Measurements from ENCODE around the gene LTA. TPM values are rescaled to one million over a fixed set of nuclear protein-coding genes. Genes with fewer than 3 reads are reported as not detected.

LTA gene
- polyA plus RNA-seq, 3 donors = 0.26 to 0.28 TPM; not detected in 1

GRCh38 chr6:31614684-31615578, 42.8 kb downstream of the LTA start, which contains the start of gene AIF1:
Gene AIF1 (plus strand): TSS chr6:31615234. CDS start chr6:31615330, 96 bp downstream.
- peaks cover 4 to 11% of the 10 kb centered on the region in 2 donors for H3K36me3 ChIP-seq (replicated peaks in 1 of 2; ENCODE audit: control insufficient read depth in 1 of 2, insufficient read depth in 2 of 2, low read length in 2 of 2)
- WGBS (ENCODE audit: insufficient coverage) = 0% methylated on average over 1 of the region's 6 CpGs
- intact Hi-C loops (cut with micrococcal nuclease) = no loop called here
- H3K27ac Mint-ChIP-seq = peak within 1 kb of the TSS; percentile 87 to 96 (median 94)
- peaks cover 45% of the 10 kb centered on the region for H3K79me2 ChIP-seq (ENCODE audit: insufficient read depth, low read length)
- H3K27me3 Mint-ChIP-seq (ENCODE audit: low read depth in 3 of 3) = peaks cover 0 to 1% (median 0%) of the 10 kb centered on the region in 3 donors
- peak within 1 kb of the TSS; percentile 78 to 86 for H3K27ac ChIP-seq (ENCODE audit: low read depth in 1 of 2, low read length in 2 of 2)
- peak within 1 kb of the TSS; percentile 75 to 99 (median 93) for H3K4me3 ChIP-seq (replicated peaks in 1 of 3; ENCODE audit: low read depth in 2 of 3, low read length in 3 of 3)
- peak; percentile 63 to 87 (median 81) for DNase-seq
- H3K4me1 ChIP-seq (ENCODE audit: control insufficient read depth in 1 of 2, insufficient read depth in 2 of 2, low read length in 2 of 2) = peaks cover 47 to 66% of the 10 kb centered on the region in 2 donors
- no peaks in the 10 kb centered on the region for H3K9me3 ChIP-seq (replicated peaks in 1 of 2; ENCODE audit: control insufficient read depth in 1 of 2, insufficient read depth in 1 of 2, low read length in 2 of 2)
- H4K20me1 ChIP-seq (ENCODE audit: insufficient read depth, low read length) = peaks cover 10% of the 10 kb centered on the region
- H3K36me3 Mint-ChIP-seq = peaks cover 12 to 25% of the 10 kb centered on the region in 2 donors
- H3K9me3 Mint-ChIP-seq = peaks cover 0 to 1% (median 0%) of the 10 kb centered on the region in 7 donors
- H3K4me1 Mint-ChIP-seq = peaks cover 62% of the 10 kb centered on the region
- H3K27me3 ChIP-seq (ENCODE audit: control insufficient read depth in 2 of 2, insufficient read depth in 2 of 2, low read length in 2 of 2) = no peaks in the 10 kb centered on the region
- peak within 1 kb of the TSS; percentile 72 for H2AFZ ChIP-seq (ENCODE audit: insufficient read depth, low read depth, low read length, poor library complexity, severe bottlenecking)
- TF ChIP-seq CTCF (IDR thresholded peaks at IDR 0.05) = no peak
- H3K4me3 Mint-ChIP-seq = peak within 1 kb of the TSS; percentile 91 to 96
- H3K4me2 ChIP-seq (replicated peaks; ENCODE audit: extremely low read depth, low read length, poor library complexity, severe bottlenecking) = peak within 1 kb of the TSS; percentile 99
- peak within 1 kb of the TSS; percentile 74 for H3K9ac ChIP-seq (ENCODE audit: insufficient read depth, low read length, poor library complexity, severe bottlenecking)

GRCh38 chr6:31615748-31616147, 43.7 kb downstream of the LTA start:
- intact Hi-C loops (cut with micrococcal nuclease) = no loop called here
- Mint-ChIP-seq H3K4me1 (peaks cover 61% of the 10 kb centered on the region), H3K4me3 (peak overlapping the region; percentile 91 to 96), H3K36me3 (peaks cover 12 to 25% of the 10 kb centered on the region in 2 donors), H3K27me3 (ENCODE audit: low read depth in 3 of 3) (no peaks in the 10 kb centered on the region), H3K27ac (peak overlapping the region; percentile 87 to 96 (median 94)), H3K9me3 (peaks cover 0 to 1% (median 0%) of the 10 kb centered on the region in 7 donors)
- peak overlapping the region; percentile 72 for H2AFZ ChIP-seq (ENCODE audit: insufficient read depth, low read depth, low read length, poor library complexity, severe bottlenecking)
- peaks cover 10% of the 10 kb centered on the region for H4K20me1 ChIP-seq (ENCODE audit: insufficient read depth, low read length)
- 0% methylated on average over 5 of the region's 7 CpGs for WGBS (ENCODE audit: insufficient coverage)
- peak overlapping the region; percentile 75 to 99 (median 93) for H3K4me3 ChIP-seq (replicated peaks in 1 of 3; ENCODE audit: low read depth in 2 of 3, low read length in 3 of 3)
- H3K27ac ChIP-seq (ENCODE audit: low read depth in 1 of 2, low read length in 2 of 2) = peak overlapping the region; percentile 78 to 86
- H3K36me3 ChIP-seq (replicated peaks in 1 of 2; ENCODE audit: control insufficient read depth in 1 of 2, insufficient read depth in 2 of 2, low read length in 2 of 2) = peaks cover 4 to 11% of the 10 kb centered on the region in 2 donors
- peaks cover 48% of the 10 kb centered on the region for H3K79me2 ChIP-seq (ENCODE audit: insufficient read depth, low read length)
- no peaks in the 10 kb centered on the region for H3K27me3 ChIP-seq (ENCODE audit: control insufficient read depth in 2 of 2, insufficient read depth in 2 of 2, low read length in 2 of 2)
- peak overlapping the region; percentile 74 for H3K9ac ChIP-seq (ENCODE audit: insufficient read depth, low read length, poor library complexity, severe bottlenecking)
- TF ChIP-seq CTCF (IDR thresholded peaks at IDR 0.05) = no peak
- DNase-seq = peak in 2 of 3 donors; percentile 46 to 51
- H3K4me1 ChIP-seq (ENCODE audit: control insufficient read depth in 1 of 2, insufficient read depth in 2 of 2, low read length in 2 of 2) = peaks cover 47 to 66% of the 10 kb centered on the region in 2 donors
- no peaks in the 10 kb centered on the region for H3K9me3 ChIP-seq (replicated peaks in 1 of 2; ENCODE audit: control insufficient read depth in 1 of 2, insufficient read depth in 1 of 2, low read length in 2 of 2)
- H3K4me2 ChIP-seq (replicated peaks; ENCODE audit: extremely low read depth, low read length, poor library complexity, severe bottlenecking) = peak overlapping the region; percentile 99
